Measurements from ENCODE around the gene SPOCK1. TPM values are rescaled to one million over a fixed set of nuclear protein-coding genes. Genes with fewer than 3 reads are reported as not detected.

Gene SPOCK1
- total RNA-seq, 1 experiment from 2014 or later: 23.9 TPM

GRCh38 chr5:137126829-137127228 lies 372.3 kb downstream of the SPOCK1 start:
- Histone ChIP-seq H3K9me2 (ENCODE audit: insufficient read depth) (no peaks in the 10 kb centered on the region), H3K27ac (no peak overlapping the region), H3K36me3 (ENCODE audit: low read depth) (no peaks in the 10 kb centered on the region), H3K4me2 (no peak overlapping the region), H3K9me3 (ENCODE audit: insufficient read depth, low read depth) (no peaks in the 10 kb centered on the region; the same call in 1 of the 2 replicates), H2AFZ (no peak overlapping the region), H3F3A (ENCODE audit: insufficient read depth, low read depth) (no peaks in the 10 kb centered on the region), H3K27me3 (ENCODE audit: insufficient read depth, low read depth) (no peaks in the 10 kb centered on the region), H4K20me1 (ENCODE audit: insufficient read depth) (no peaks in the 10 kb centered on the region), H3K79me2 (ENCODE audit: low read depth) (no peaks in the 10 kb centered on the region), H3K4me1 (replicated peaks; ENCODE audit: insufficient read depth) (no peaks in the 10 kb centered on the region), H3K4me3 (no peak overlapping the region)
- TF ChIP-seq EZH2 (IDR thresholded peaks at IDR 0.05; ENCODE audit: low read depth): no peak
- TF ChIP-seq CTCF (conservative IDR thresholded peaks at IDR 0.05): no peak
- no peak for DNase-seq
- intact Hi-C loops (cut with micrococcal nuclease; ENCODE audit: unreplicated experiment): no loop called here
- BruUV-seq (replicated peaks): no TSS peak
- ChIA-PET POLR2A (ENCODE audit: unreplicated experiment) (no interaction called here), CTCF (no interaction called here)

- BruUV-seq (replicated peaks): no TSS peak
- Histone ChIP-seq H3K27me3 (ENCODE audit: insufficient read depth, low read depth) (no peaks in the 10 kb centered on the region), H3K27ac (no peak overlapping the region), H3K4me2 (no peak overlapping the region), H3K36me3 (ENCODE audit: low read depth) (no peaks in the 10 kb centered on the region), H4K20me1 (ENCODE audit: insufficient read depth) (no peaks in the 10 kb centered on the region), H3K4me1 (replicated peaks; ENCODE audit: insufficient read depth) (no peaks in the 10 kb centered on the region), H3K79me2 (ENCODE audit: low read depth) (no peaks in the 10 kb centered on the region), H3K9me2 (ENCODE audit: insufficient read depth) (no peaks in the 10 kb centered on the region), H3K9me3 (ENCODE audit: insufficient read depth, low read depth) (no peaks in the 10 kb centered on the region), H3K4me3 (no peak overlapping the region), H3F3A (ENCODE audit: insufficient read depth, low read depth) (no peaks in the 10 kb centered on the region), H2AFZ (no peak overlapping the region)
- intact Hi-C loops (cut with micrococcal nuclease; ENCODE audit: unreplicated experiment): no loop called here
- TF ChIP-seq CTCF (conservative IDR thresholded peaks at IDR 0.05): no peak
- TF ChIP-seq EZH2 (IDR thresholded peaks at IDR 0.05; ENCODE audit: low read depth): no peak
- ChIA-PET POLR2A (ENCODE audit: unreplicated experiment) (interaction anchor here (0.6 kb wide), 1 partner anchor 81 kb away, joined by 3 read pairs; no protein-coding TSS in a partner anchor), CTCF (no interaction called here)
- no peak for DNase-seq
Measured at GRCh38 chr5:137122558-137122957, 376.6 kb downstream of the SPOCK1 start.

GRCh38 chr5:137122075-137122474 lies 377.1 kb downstream of the SPOCK1 start:
- no peaks in the 10 kb centered on the region for H3K4me1 ChIP-seq (replicated peaks; ENCODE audit: insufficient read depth)
- POLR2A ChIA-PET (ENCODE audit: unreplicated experiment): no interaction called here

More at GRCh38 chr5:137122075-137122474, 377.1 kb downstream of the SPOCK1 start:
- TF ChIP-seq CTCF (conservative IDR thresholded peaks at IDR 0.05) (no peak), EZH2 (IDR thresholded peaks at IDR 0.05; ENCODE audit: low read depth) (no peak)
- no peak overlapping the region for H3K4me2 ChIP-seq
- no peaks in the 10 kb centered on the region for H3K27me3 ChIP-seq (ENCODE audit: insufficient read depth, low read depth)
- H3K27ac ChIP-seq: no peak overlapping the region
- H3K79me2 ChIP-seq (ENCODE audit: low read depth): no peaks in the 10 kb centered on the region
- no peak for DNase-seq
- intact Hi-C loops (cut with micrococcal nuclease; ENCODE audit: unreplicated experiment): no loop called here
- no peaks in the 10 kb centered on the region for H4K20me1 ChIP-seq (ENCODE audit: insufficient read depth)
- no peaks in the 10 kb centered on the region for H3K9me2 ChIP-seq (ENCODE audit: insufficient read depth)
- H3F3A ChIP-seq (ENCODE audit: insufficient read depth, low read depth): no peaks in the 10 kb centered on the region
- H2AFZ ChIP-seq: no peak overlapping the region
- no peak overlapping the region for H3K4me3 ChIP-seq
- H3K36me3 ChIP-seq (ENCODE audit: low read depth): no peaks in the 10 kb centered on the region
- no TSS peak for BruUV-seq (replicated peaks)
- no peaks in the 10 kb centered on the region for H3K9me3 ChIP-seq (ENCODE audit: insufficient read depth, low read depth)
- CTCF ChIA-PET: no interaction called here

Data from PC-9 (cell line).